Epithelial cell of esophagus (primary cell): Measurements from ENCODE around the gene RAPGEF1.
A peak's percentile ranks its signal among the peaks of the same experiment; 100 is the strongest.

Source experiments
- DNase-seq: peaks from one replicate; pipeline ENCODE4 v3.0.0; 2010; ENCODE audit warnings: low read depth
- H3K4me3 ChIP-seq: 2 replicates; pipeline ENCODE4 v1.5.1; 2011; ENCODE audit warnings: mild to moderate bottlenecking, low read length, control low read depth
- CTCF ChIP-seq: IDR thresholded peaks from 2 replicates; pipeline ENCODE4 v1.5.1; 2011; ENCODE audit warnings: low read depth, mild to moderate bottlenecking, low read length, control low read depth, inconsistent platforms; ENCODE audit not compliant: insufficient read depth; ENCODE audit errors: missing control alignments

The RAPGEF1 gene

GRCh38 chr9:131590907-131591844, 148.7 kb downstream of the RAPGEF1 start:
- H3K4me3 ChIP-seq, result no peak overlapping the region
- peak; percentile 78 for DNase-seq
- peak; percentile 84 for TF ChIP-seq CTCF

- H3K4me3 ChIP-seq, result no peak overlapping the region
- TF ChIP-seq CTCF, result no peak
- no peak for DNase-seq
Observed at GRCh38 chr9:131590449-131590848, 149.4 kb downstream of the RAPGEF1 start.

GRCh38 chr9:131589993-131590392, 149.9 kb downstream of the RAPGEF1 start:
- no peak for DNase-seq
- no peak for TF ChIP-seq CTCF
- H3K4me3 ChIP-seq, result no peak overlapping the region

- TF ChIP-seq CTCF, result no peak
- DNase-seq, result no peak
- H3K4me3 ChIP-seq, result no peak overlapping the region
Observed at GRCh38 chr9:131589124-131589711, 150.7 kb downstream of the RAPGEF1 start.

GRCh38 chr9:131588396-131588795, 151.5 kb downstream of the RAPGEF1 start:
- no peak for DNase-seq
- H3K4me3 ChIP-seq, result no peak overlapping the region
- TF ChIP-seq CTCF, result no peak

- TF ChIP-seq CTCF, result no peak
- no peak overlapping the region for H3K4me3 ChIP-seq
- DNase-seq, result no peak
Observed at GRCh38 chr9:131587906-131588305, 152.0 kb downstream of the RAPGEF1 start.

- no peak overlapping the region for H3K4me3 ChIP-seq
- no peak for TF ChIP-seq CTCF
- no peak for DNase-seq
Observed at GRCh38 chr9:131587331-131587730, 152.5 kb downstream of the RAPGEF1 start.
